Lower leg skin (tissue), 4 donors: ENCODE data around the gene VKORC1L1. TPM values are rescaled to one million over a fixed set of nuclear protein-coding genes. Genes with fewer than 3 reads are reported as not detected.
A peak's percentile ranks its signal among the peaks of the same experiment; 100 is the strongest.
"Not testable (repeated sequence)": the region's sequence is repeated elsewhere in the genome, so short reads cannot be mapped to it uniquely, and the experiment has no call there.

Experiments
- DNase-seq, 2 donors: peaks; one replicate each; pipeline ENCODE4 v3.0.0-alpha.2; 2019; ENCODE audit warnings: low spot score in 2 of 2
- H3K4me3 ChIP-seq: fragments of 200-600 bp; sonication (generic); 2 replicates; pipeline ENCODE4 v1.5.1; 2017; ENCODE audit warnings: mild to moderate bottlenecking, low read depth; ENCODE audit not compliant: poor library complexity, severe bottlenecking
- CTCF ChIP-seq, 3 donors: fragments of 450-650 bp; IDR thresholded peaks; one replicate each; pipeline ENCODE4 v1.5.1; 2016; ENCODE audit warnings: antibody characterized with exemption in 3 of 3, mild to moderate bottlenecking in 3 of 3, moderate library complexity in 2 of 3
- POLR2A ChIP-seq, 2 donors: fragments of 450-650 bp; IDR thresholded peaks; one replicate each; pipeline ENCODE4 v1.6.1; 2016 to 2017; ENCODE audit warnings: antibody characterized with exemption in 2 of 2, mild to moderate bottlenecking in 1 of 2, moderate library complexity in 1 of 2
- WGBS, 2 donors: methylation state at CpG; one replicate each; pipeline ENCODE4 v1.1.5; 2018; 5-methylcytosine and 5-hydroxymethylcytosine counted together
- intact Hi-C: fragments of 100-400 bp; cut with DNase I; formaldehyde crosslinking; loops from one replicate; pipeline ENCODE4 v1.15.0; 2023; ENCODE audit warnings: low total_unique reads
- total RNA-seq, 4 donors: library from RNA; depleted of rRNA; stranded (reverse); fragments of >200 nt; gene quantifications; one replicate each; pipeline ENCODE4 v1.1.0, GENCODE V29; 2016

VKORC1L1 gene
- 10 to 100 TPM; 23.5 to 26.4 (median 25.0) TPM for total RNA-seq

GRCh38 chr7:65872776-65873581 is at the start of gene VKORC1L1:
TSS of gene VKORC1L1 (plus strand) at chr7:65873074. CDS start at chr7:65873372, 298 bp downstream.
- peak within 1 kb of the TSS; percentile 92 for H3K4me3 ChIP-seq
- DNase-seq, result peak; percentile 92 to 98
- TF ChIP-seq CTCF (IDR thresholded peaks at IDR 0.05), result no peak
- no peak for TF ChIP-seq POLR2A (IDR thresholded peaks at IDR 0.05)
- WGBS, 2 donors, result 0 to 1% methylated on average over 10 to 59 of the region's 94 CpGs
- intact Hi-C loops, result loop anchor here (5.0 kb wide), 1 partner anchor 109 kb away; the partner anchor contains the start of gene GUSB

GRCh38 chr7:65827366-65827765 is 45.5 kb upstream of the VKORC1L1 start:
- TF ChIP-seq CTCF (IDR thresholded peaks at IDR 0.05) (no peak), POLR2A (IDR thresholded peaks at IDR 0.05) (no peak)
- no peak for DNase-seq
- WGBS, 2 donors, result 95 to 99% methylated on average over 6 of the region's 6 CpGs
- H3K4me3 ChIP-seq, result no peak overlapping the region
- intact Hi-C loops, result no loop called here

- no peak for DNase-seq
- TF ChIP-seq POLR2A (IDR thresholded peaks at IDR 0.05), result no peak
- TF ChIP-seq CTCF (IDR thresholded peaks at IDR 0.05), result no peak
- H3K4me3 ChIP-seq, result no peak overlapping the region
- intact Hi-C loops, result no loop called here
- 81 to 83% methylated on average over 2 of the region's 2 CpGs for WGBS, 2 donors
Measured at GRCh38 chr7:65832281-65832680, 40.6 kb upstream of the VKORC1L1 start.

- WGBS, 2 donors, result 95 to 96% methylated on average over 3 of the region's 3 CpGs
Measured at GRCh38 chr7:65836684-65837083, 36.2 kb upstream of the VKORC1L1 start.

GRCh38 chr7:65837541-65837956 is 35.3 kb upstream of the VKORC1L1 start:
- H3K4me3 ChIP-seq, DNase-seq, intact Hi-C loops: not testable (repeated sequence)
- 84 to 95% methylated on average over 5 of the region's 5 CpGs for WGBS, 2 donors

More at GRCh38 chr7:65836684-65837083, 36.2 kb upstream of the VKORC1L1 start:
- H3K4me3 ChIP-seq, intact Hi-C loops, DNase-seq: not testable (repeated sequence)

- H3K4me3 ChIP-seq, result no peak overlapping the region
- intact Hi-C loops, result no loop called here
- TF ChIP-seq POLR2A (IDR thresholded peaks at IDR 0.05), result no peak
- no peak for TF ChIP-seq CTCF (IDR thresholded peaks at IDR 0.05)
- DNase-seq, result no peak
- 93 to 95% methylated on average over 6 of the region's 6 CpGs for WGBS, 2 donors
Measured at GRCh38 chr7:65839846-65840245, 33.0 kb upstream of the VKORC1L1 start.

GRCh38 chr7:65840446-65840845 is 32.4 kb upstream of the VKORC1L1 start:
- TF ChIP-seq CTCF (IDR thresholded peaks at IDR 0.05) (no peak), POLR2A (IDR thresholded peaks at IDR 0.05) (no peak)
- intact Hi-C loops, result no loop called here
- no peak for DNase-seq
- 80 to 93% methylated on average over 4 of the region's 4 CpGs for WGBS, 2 donors
- H3K4me3 ChIP-seq, result no peak overlapping the region

- DNase-seq, intact Hi-C loops, H3K4me3 ChIP-seq: not testable (repeated sequence)
Measured at GRCh38 chr7:65843616-65844015, 29.3 kb upstream of the VKORC1L1 start.
